Aorta (tissue), 5 donors: ENCODE data around the gene EDEM2. TPM values are rescaled to one million over a fixed set of nuclear protein-coding genes. Genes with fewer than 3 reads are reported as not detected.
"Not testable (repeated sequence)": the region's sequence is repeated elsewhere in the genome, so short reads cannot be mapped to it uniquely, and the experiment has no call there.

ENCODE experiments used
- ATAC-seq: fragments of 200-7000 bp; cut with Tn5 transposase; one replicate; pipeline ENCODE4 v1.9.1; 2022; ENCODE audit warnings: moderate library complexity; ENCODE audit not compliant: low FRiP score
- DNase-seq, 2 donors: peaks; one replicate each; pipeline ENCODE4 v3.0.0-alpha.2; 2020
- H3K27ac ChIP-seq, 2 donors: one replicate each; pipeline ENCODE4 v1.5.1; 2013; ENCODE audit warnings: low read length in 2 of 2, mild to moderate bottlenecking in 2 of 2, moderate library complexity in 2 of 2, control low read depth in 1 of 2, inconsistent platforms in 1 of 2, low read depth in 1 of 2
- H3K27me3 ChIP-seq, 2 donors: one replicate each; pipeline ENCODE4 v1.6.1; 2013; ENCODE audit warnings: control low read depth in 1 of 2, low read length in 1 of 2, mild to moderate bottlenecking in 1 of 2, moderate library complexity in 1 of 2; ENCODE audit not compliant: insufficient read depth in 2 of 2, control insufficient read depth in 1 of 2
- H3K36me3 ChIP-seq, 2 donors: one replicate each; pipeline ENCODE4 v1.6.1; 2013; ENCODE audit warnings: control low read depth in 1 of 2, low read length in 1 of 2, mild to moderate bottlenecking in 1 of 2; ENCODE audit not compliant: insufficient read depth in 2 of 2, control insufficient read depth in 1 of 2
- H3K4me1 ChIP-seq, 2 donors: one replicate each; pipeline ENCODE4 v1.6.1; 2013; ENCODE audit warnings: low read length in 2 of 2, control low read depth in 1 of 2, mild to moderate bottlenecking in 1 of 2, moderate library complexity in 1 of 2; ENCODE audit not compliant: insufficient read depth in 2 of 2, control insufficient read depth in 1 of 2
- H3K4me3 ChIP-seq, 2 donors: one replicate each; pipeline ENCODE4 v1.5.1; 2013; ENCODE audit warnings: low read length in 2 of 2, control low read depth in 1 of 2, mild to moderate bottlenecking in 1 of 2
- H3K9me3 ChIP-seq: one replicate; pipeline ENCODE4 v1.6.1; 2013; ENCODE audit warnings: mild to moderate bottlenecking, low read length; ENCODE audit not compliant: control insufficient read depth
- WGBS, 2 donors: extraction: QIAGEN DNeasy Blood & Tissue Kit; methylation state at CpG; one replicate each; pipeline ENCODE4 v1.1.7; 2013; 5-methylcytosine and 5-hydroxymethylcytosine counted together
- intact Hi-C, 2 donors: fragments of 100-400 bp; cut with DNase I; formaldehyde crosslinking; loops; one replicate each; pipeline versions ENCODE4 v1.14.2 to v1.15.0; 2022
- long read RNA-seq, 2 donors: library from polyadenylated mRNA; unstranded; transcript quantifications; one replicate each; pipeline ENCODE4 v2.0.0, GENCODE V29; 2020 to 2021
- polyA plus RNA-seq, 2 donors: library from polyadenylated mRNA; stranded (reverse); fragments of 200-250 nt; gene quantifications; one replicate each; pipeline ENCODE4 v1.2.3, GENCODE V29; 2013
- total RNA-seq, 2 donors: library from RNA; stranded (reverse); fragmentation: NEBNext Ultra II Directional; extraction: Animal tissue kit (Norgen Biotek cat#: 25700); gene quantifications; one replicate each; pipeline ENCODE4 v1.2.1, GENCODE V29; 2021
- donor health status: healthy with polysubstance abuse.
- donor health status: Bipolar disorder and iron deficiency.
- donor health status: DM: no; HTN: no; CAD: no.
- donor health status: DM: no; HTN: no; CAD: no.
- donor health status: DM: yes; HTN: yes; CAD: no.

EDEM2 gene
- 10 to 100 TPM; 21.6 to 23.4 TPM for total RNA-seq
- polyA plus RNA-seq = 10 to 100 TPM; 11.0 to 32.1 TPM
- long read RNA-seq, donor 1, transcript EDEM2-202 (11 exons, 1,919 nt) = major isoform, 107 of 187 reads
- long read RNA-seq, donor 1, partial matches to known transcripts = 10 of 187 reads
- long read RNA-seq, donor 1, other reads (novel, unspliced or antisense) = 66 of 187 reads
- long read RNA-seq, donor 2, transcript EDEM2-202 (11 exons, 1,919 nt) = major isoform, 12 of 20 reads
- long read RNA-seq, donor 2, partial matches to known transcripts = 2 of 20 reads
- long read RNA-seq, donor 2, other reads (novel, unspliced or antisense) = 6 of 20 reads

DNA sequence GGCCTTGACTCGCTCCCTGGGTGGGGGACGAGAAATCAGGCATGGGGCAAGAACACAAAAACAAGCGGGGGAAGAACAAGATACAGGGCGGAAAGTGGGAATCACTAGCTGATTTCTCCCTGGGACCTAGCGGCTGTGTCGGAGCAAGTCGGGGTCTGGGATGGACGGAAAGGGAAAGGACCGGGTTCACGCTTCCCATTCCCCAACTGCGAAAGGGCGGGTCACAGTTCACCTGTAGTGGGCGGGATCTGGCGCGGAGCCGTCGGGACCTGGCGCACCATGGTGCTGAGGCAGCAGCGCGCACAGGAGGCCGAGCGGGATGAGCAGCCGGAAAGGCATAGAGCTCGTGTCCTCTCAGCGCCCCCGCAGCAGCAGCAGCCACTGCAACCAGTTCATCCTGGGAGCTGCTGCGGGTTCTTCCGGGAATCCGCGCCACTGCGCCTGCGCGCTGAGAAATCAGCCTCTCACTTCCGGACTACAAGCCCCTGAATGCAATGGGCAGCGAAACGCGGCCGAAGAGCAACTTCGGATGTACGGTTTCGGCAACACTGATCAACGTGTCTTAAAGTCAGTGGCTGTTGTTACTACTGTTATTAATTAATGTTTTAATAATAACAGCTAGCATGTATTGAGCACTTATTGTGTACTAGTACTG, at the start of gene EDEM2:
Gene EDEM2, minus strand, starts transcription at position 417 of the 655 bp plus-strand sequence. Its CDS starts 78 bp downstream, at position 339.
- H3K27ac ChIP-seq = peak within 1 kb of the TSS in 1 of 2 donors; percentile 10
- 0% methylated on average over 42 of the region's 42 CpGs for WGBS, 2 donors
- DNase-seq (peak; percentile 96 to 99), ATAC-seq (peak; percentile 96)
- intact Hi-C loops = loop anchor here in 1 of 2 donors (5.0 kb wide), 3 partner anchors 50 to 130 kb away; partner anchors contain the start of gene MMP24OS
- no peaks in the 10 kb centered on the region for H3K27me3 ChIP-seq
- no peaks in the 10 kb centered on the region for H3K36me3 ChIP-seq
- no peaks in the 10 kb centered on the region for H3K9me3 ChIP-seq
- no peaks in the 10 kb centered on the region for H3K4me1 ChIP-seq
- H3K4me3 ChIP-seq = peak within 1 kb of the TSS; percentile 45 to 49

DNA sequence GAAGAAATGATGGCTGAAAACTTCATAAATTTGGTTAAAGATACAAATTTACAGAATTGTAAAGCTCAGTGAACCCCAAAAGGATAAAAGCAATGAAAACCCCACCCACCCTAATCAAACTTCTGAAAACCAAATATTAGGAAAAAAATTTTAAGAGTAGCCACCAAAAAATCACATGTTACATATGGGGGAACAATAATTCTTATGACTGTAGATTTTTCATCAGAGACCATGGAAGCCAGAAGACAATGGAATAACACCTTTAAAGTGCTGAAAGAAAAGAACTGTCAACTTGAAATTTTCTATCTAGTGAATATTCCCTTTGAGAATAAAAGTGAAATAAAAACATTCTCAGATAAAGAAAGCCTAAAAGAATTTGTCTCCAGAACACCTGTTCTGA, 49.2 kb upstream of the EDEM2 start:
- no peaks in the 10 kb centered on the region for H3K9me3 ChIP-seq
- no peaks in the 10 kb centered on the region for H3K27me3 ChIP-seq
- H3K4me3 ChIP-seq = no peak overlapping the region
- intact Hi-C loops = no loop called here
- ATAC-seq (no peak), DNase-seq (no peak)
- no peak overlapping the region for H3K27ac ChIP-seq
- no peaks in the 10 kb centered on the region for H3K4me1 ChIP-seq
- H3K36me3 ChIP-seq = no peaks in the 10 kb centered on the region

GRCh38 chr20:35193031-35193791, 46.1 kb upstream of the EDEM2 start:
- H3K9me3 ChIP-seq, ATAC-seq, H3K27me3 ChIP-seq, DNase-seq, H3K36me3 ChIP-seq, intact Hi-C loops, H3K4me1 ChIP-seq, H3K4me3 ChIP-seq, H3K27ac ChIP-seq: not testable (repeated sequence)
- WGBS, 2 donors = 93 to 98% methylated on average over 9 of the region's 9 CpGs

GRCh38 chr20:35192118-35192872, 45.2 kb upstream of the EDEM2 start:
- ATAC-seq = no peak
- Histone ChIP-seq H3K36me3 (no peaks in the 10 kb centered on the region), H3K9me3 (no peaks in the 10 kb centered on the region), H3K27ac (no peak overlapping the region), H3K4me3 (no peak overlapping the region), H3K4me1 (no peaks in the 10 kb centered on the region), H3K27me3 (no peaks in the 10 kb centered on the region)
- intact Hi-C loops = no loop called here
- 66 to 68% methylated on average over 9 of the region's 9 CpGs for WGBS, 2 donors
- DNase-seq = no peak

DNA sequence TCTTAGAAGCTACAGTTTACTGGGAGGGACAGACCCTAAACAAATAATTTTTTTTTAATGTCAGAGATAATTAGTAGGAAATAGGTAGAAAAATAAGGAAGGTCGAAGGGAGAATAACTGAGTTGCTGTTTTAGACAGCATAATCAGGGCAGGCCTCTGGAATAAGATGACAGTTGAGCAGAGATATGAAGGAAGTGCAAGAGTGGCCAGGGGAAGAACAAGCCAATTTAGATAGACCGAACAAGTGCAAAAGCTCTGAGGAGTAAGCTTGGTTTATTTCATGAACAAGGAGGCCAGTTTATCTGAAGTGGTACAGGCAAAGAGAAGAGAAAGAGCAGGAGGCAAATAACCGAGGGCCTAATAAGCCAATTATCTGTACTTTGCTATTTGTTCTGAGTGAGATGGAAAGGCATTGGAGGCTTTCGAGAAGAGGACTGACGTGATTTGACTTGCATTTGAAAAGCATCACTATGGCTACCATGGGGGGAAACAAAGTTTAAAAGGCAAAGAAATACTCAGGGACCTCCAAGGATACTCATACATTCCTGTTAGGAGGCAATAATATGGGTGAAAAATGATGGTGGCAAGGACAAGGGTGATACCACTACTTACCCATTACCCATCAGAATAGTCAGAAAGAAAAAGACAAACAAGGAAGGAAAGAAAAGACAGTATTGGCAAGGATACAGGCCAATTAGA, 44.4 kb upstream of the EDEM2 start:
- no peak overlapping the region for H3K27ac ChIP-seq
- H3K27me3 ChIP-seq = no peaks in the 10 kb centered on the region
- H3K9me3 ChIP-seq = no peaks in the 10 kb centered on the region
- intact Hi-C loops = no loop called here
- no peaks in the 10 kb centered on the region for H3K36me3 ChIP-seq
- WGBS, 2 donors = 88 to 92% methylated on average over 5 of the region's 5 CpGs
- ATAC-seq (no peak), DNase-seq (no peak)
- no peak overlapping the region for H3K4me3 ChIP-seq
- no peaks in the 10 kb centered on the region for H3K4me1 ChIP-seq

DNA sequence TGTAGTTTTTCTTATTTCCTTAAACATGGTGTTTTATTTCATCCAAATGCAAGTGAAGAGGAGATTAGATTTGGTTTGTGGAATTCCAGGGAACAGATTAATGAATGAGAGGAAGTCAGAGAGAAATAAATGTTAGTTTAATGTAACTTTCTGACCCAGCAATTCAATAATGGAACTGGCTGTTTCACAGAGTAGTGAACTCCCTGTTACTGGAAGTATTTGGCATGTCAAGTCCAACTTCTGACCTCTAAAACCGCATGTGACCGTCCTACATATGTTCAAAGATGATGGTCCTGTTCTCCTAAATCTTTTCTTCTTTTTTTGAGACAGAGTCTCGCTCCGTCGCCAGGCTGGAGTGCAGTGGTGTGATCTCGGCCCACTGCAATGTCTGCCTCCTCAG, 43.4 kb upstream of the EDEM2 start:
- H3K4me3 ChIP-seq = no peak overlapping the region
- no peaks in the 10 kb centered on the region for H3K9me3 ChIP-seq
- no peaks in the 10 kb centered on the region for H3K27me3 ChIP-seq
- intact Hi-C loops = no loop called here
- DNase-seq (no peak), ATAC-seq (no peak)
- no peaks in the 10 kb centered on the region for H3K4me1 ChIP-seq
- H3K36me3 ChIP-seq = no peaks in the 10 kb centered on the region
- H3K27ac ChIP-seq = no peak overlapping the region
- 93% methylated on average over 6 of the region's 6 CpGs for WGBS, 2 donors

DNA sequence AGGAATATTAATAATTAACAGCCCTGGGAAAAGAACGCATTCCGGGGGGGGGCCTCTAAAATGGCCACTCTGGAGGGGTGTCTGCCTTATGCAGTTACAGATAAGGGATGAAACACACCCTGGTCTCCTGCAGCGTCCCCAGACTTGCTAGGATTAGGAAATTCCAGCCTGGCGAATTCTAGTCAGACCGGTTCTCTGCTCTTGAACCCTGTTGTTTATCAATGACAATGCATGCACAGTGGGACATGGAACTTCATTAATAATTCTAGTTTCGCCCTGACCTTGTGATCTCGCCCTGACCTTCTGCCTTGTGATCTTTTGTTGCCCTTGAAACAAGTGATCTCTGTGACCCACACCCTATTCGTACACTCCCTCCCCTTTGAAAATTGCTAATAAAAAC, 42.1 kb upstream of the EDEM2 start:
- H3K4me3 ChIP-seq, H3K27me3 ChIP-seq, H3K27ac ChIP-seq, H3K4me1 ChIP-seq, ATAC-seq, DNase-seq, H3K36me3 ChIP-seq, H3K9me3 ChIP-seq, intact Hi-C loops: not testable (repeated sequence)
- WGBS, 2 donors = 83 to 89% methylated on average over 8 of the region's 8 CpGs

GRCh38 chr20:35187584-35188190, 40.6 kb upstream of the EDEM2 start:
- no peak overlapping the region for H3K27ac ChIP-seq
- H3K27me3 ChIP-seq = no peaks in the 10 kb centered on the region
- H3K4me1 ChIP-seq = no peaks in the 10 kb centered on the region
- intact Hi-C loops = no loop called here
- no peaks in the 10 kb centered on the region for H3K9me3 ChIP-seq
- H3K36me3 ChIP-seq = no peaks in the 10 kb centered on the region
- ATAC-seq (no peak), DNase-seq (no peak)
- no peak overlapping the region for H3K4me3 ChIP-seq
- 68 to 74% methylated on average over 5 of the region's 5 CpGs for WGBS, 2 donors
